ENCODE measurements around the gene FAM171A1.
"Not testable (repeated sequence)": the region's sequence is repeated elsewhere in the genome, so short reads cannot be mapped to it uniquely, and the experiment has no call there.

FAM171A1 gene

GRCh38 chr10:15279236-15279635, 91.9 kb downstream of the FAM171A1 start:
- DNase-seq, result no peak

- no peak for DNase-seq
Measured at GRCh38 chr10:15278786-15279185, 92.3 kb downstream of the FAM171A1 start.

GRCh38 chr10:15276039-15276438, 95.0 kb downstream of the FAM171A1 start:
- not testable (repeated sequence) for DNase-seq

GRCh38 chr10:15269838-15270237, 101.3 kb downstream of the FAM171A1 start:
- not testable (repeated sequence) for DNase-seq

GRCh38 chr10:15267496-15267895, 103.6 kb downstream of the FAM171A1 start:
- DNase-seq, result no peak

- no peak for DNase-seq
Measured at GRCh38 chr10:15266117-15266516, 105.0 kb downstream of the FAM171A1 start.

- DNase-seq, result no peak
Measured at GRCh38 chr10:15265558-15265957, 105.5 kb downstream of the FAM171A1 start.

GRCh38 chr10:15265056-15265455, 106.0 kb downstream of the FAM171A1 start:
- DNase-seq, result no peak

GRCh38 chr10:15263657-15264323, 107.3 kb downstream of the FAM171A1 start:
- no peak for DNase-seq

- no peak for DNase-seq
Measured at GRCh38 chr10:15262036-15262713, 108.9 kb downstream of the FAM171A1 start.

GRCh38 chr10:15259136-15259535, 112.0 kb downstream of the FAM171A1 start:
- no peak for DNase-seq

GRCh38 chr10:15258255-15258654, 112.8 kb downstream of the FAM171A1 start:
- DNase-seq, result no peak

- no peak for DNase-seq
Measured at GRCh38 chr10:15255961-15256360, 115.1 kb downstream of the FAM171A1 start.

GRCh38 chr10:15254808-15255648, 116.1 kb downstream of the FAM171A1 start:
- peak in 2 of 5 donors; percentile 10 to 20 for DNase-seq

GRCh38 chr10:15253951-15254807, 116.9 kb downstream of the FAM171A1 start:
- DNase-seq, result no peak

- no peak for DNase-seq
Measured at GRCh38 chr10:15252396-15252795, 118.7 kb downstream of the FAM171A1 start.

- no peak for DNase-seq
Measured at GRCh38 chr10:15251791-15252380, 119.2 kb downstream of the FAM171A1 start.

- DNase-seq, result peak in 1 of 5 donors; percentile 6
Measured at GRCh38 chr10:15245530-15245929, 125.6 kb downstream of the FAM171A1 start.

- no peak for DNase-seq
Measured at GRCh38 chr10:15244635-15245197, 126.4 kb downstream of the FAM171A1 start.

- DNase-seq, result no peak
Measured at GRCh38 chr10:15242261-15242840, 128.7 kb downstream of the FAM171A1 start.

GRCh38 chr10:15241306-15241705, 129.8 kb downstream of the FAM171A1 start:
- DNase-seq, result no peak
